Sigmoid colon (tissue), 4 donors: Measurements from ENCODE around the gene ZNF664.

Experiments used
- EP300 ChIP-seq, 4 donors: sonication (generic); formaldehyde crosslinking; IDR thresholded peaks; one replicate each; pipeline ENCODE4 v1.6.1; 2017; ENCODE audit warnings: antibody characterized with exemption in 4 of 4
- POLR2A ChIP-seq, 2 donors: fragments of 450-650 bp; IDR thresholded peaks; one replicate each; pipeline ENCODE4 v1.6.1; 2016; ENCODE audit warnings: antibody characterized with exemption in 2 of 2, mild to moderate bottlenecking in 2 of 2, moderate library complexity in 2 of 2
- POLR2AphosphoS5 ChIP-seq, 4 donors: sonication (generic); formaldehyde crosslinking; IDR thresholded peaks; one replicate each; pipeline ENCODE4 v1.6.1; 2017; ENCODE audit warnings: antibody characterized with exemption in 4 of 4

DNA sequence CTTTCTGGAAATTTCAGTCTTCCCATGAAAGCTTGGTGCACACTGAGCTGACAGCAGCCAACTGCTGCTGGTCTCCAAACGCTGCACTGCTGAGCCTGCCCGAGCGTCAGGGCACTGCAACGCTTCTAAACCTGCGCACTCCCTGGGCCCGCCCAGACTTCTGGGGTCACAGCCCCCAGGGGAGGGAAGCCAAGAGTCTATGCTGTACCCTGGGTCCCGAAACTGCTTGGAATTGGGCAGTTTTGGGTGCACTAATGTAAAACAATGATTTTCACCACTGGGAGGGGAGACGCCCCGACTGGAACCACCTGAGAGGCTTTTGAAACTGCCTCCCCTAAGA is 32.4 kb upstream of the ZNF664 start:
- no peak for TF ChIP-seq EP300 (IDR thresholded peaks at IDR 0.05)
- TF ChIP-seq POLR2AphosphoS5 (IDR thresholded peaks at IDR 0.05), result no peak
- TF ChIP-seq POLR2A (IDR thresholded peaks at IDR 0.05), result no peak
